ENCODE measurements around the gene PKHD1. TPM values are rescaled to one million over a fixed set of nuclear protein-coding genes. Genes with fewer than 3 reads are reported as not detected.
A peak's percentile ranks its signal among the peaks of the same experiment; 100 is the strongest.

Gene PKHD1
- total RNA-seq, 1 donor from 2014 or later: 0.32 TPM

DNA sequence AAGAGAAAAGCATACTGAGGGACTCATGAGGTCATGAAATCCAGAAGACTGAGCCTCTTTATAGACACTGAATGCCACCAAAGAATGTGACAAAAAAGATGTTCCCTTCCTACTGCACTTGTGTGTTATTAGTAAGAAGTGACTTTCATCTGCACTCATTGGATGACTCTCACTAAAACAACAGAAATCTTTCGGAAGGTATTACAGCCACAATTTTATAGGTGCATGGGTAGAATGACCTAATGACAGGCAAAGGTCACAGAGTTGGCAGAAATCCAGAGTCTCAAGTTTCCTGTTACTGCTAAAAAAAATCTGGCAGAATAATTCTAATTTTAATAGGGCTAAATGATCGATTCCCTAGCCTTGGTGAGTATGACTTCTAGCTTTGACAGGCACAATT lies 13.3 kb downstream of the PKHD1 start:
- Histone ChIP-seq H3K36me3 (no peaks in the 10 kb centered on the region), H3K27ac (no peak overlapping the region), H3K4me3 (no peak overlapping the region), H3K9me3 (no peaks in the 10 kb centered on the region), H3K27me3 (no peaks in the 10 kb centered on the region), H3K4me1 (no peaks in the 10 kb centered on the region)
- ATAC-seq (no peak), DNase-seq (no peak)
- TF ChIP-seq, protein P1, sequence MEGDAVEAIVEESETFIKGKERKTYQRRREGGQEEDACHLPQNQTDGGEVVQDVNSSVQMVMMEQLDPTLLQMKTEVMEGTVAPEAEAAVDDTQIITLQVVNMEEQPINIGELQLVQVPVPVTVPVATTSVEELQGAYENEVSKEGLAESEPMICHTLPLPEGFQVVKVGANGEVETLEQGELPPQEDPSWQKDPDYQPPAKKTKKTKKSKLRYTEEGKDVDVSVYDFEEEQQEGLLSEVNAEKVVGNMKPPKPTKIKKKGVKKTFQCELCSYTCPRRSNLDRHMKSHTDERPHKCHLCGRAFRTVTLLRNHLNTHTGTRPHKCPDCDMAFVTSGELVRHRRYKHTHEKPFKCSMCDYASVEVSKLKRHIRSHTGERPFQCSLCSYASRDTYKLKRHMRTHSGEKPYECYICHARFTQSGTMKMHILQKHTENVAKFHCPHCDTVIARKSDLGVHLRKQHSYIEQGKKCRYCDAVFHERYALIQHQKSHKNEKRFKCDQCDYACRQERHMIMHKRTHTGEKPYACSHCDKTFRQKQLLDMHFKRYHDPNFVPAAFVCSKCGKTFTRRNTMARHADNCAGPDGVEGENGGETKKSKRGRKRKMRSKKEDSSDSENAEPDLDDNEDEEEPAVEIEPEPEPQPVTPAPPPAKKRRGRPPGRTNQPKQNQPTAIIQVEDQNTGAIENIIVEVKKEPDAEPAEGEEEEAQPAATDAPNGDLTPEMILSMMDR (IDR thresholded peaks at IDR 0.05): no peak
- intact Hi-C loops (cut with DNase I): no loop called here

DNA sequence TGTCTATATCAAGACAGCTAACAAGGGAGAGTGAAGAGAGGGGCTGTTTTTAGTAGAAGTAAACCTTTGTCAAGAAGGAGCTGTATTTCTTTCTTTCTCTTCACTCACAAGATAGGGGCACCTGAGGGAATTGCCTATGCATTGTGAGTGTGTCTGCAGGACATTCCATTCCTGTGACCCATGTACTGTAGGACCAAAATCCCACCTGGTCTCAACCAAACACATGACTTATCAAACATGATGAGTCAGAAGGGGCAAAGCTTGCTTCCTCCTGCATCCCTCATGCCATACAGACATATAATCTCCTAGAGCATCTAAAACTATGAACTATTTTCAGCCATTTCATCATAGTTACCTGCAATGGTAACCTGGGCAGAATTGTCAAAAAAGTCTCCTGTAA lies 21.8 kb downstream of the PKHD1 start:
- Histone ChIP-seq H3K9me3 (no peaks in the 10 kb centered on the region), H3K4me1 (no peaks in the 10 kb centered on the region), H3K27me3 (no peaks in the 10 kb centered on the region), H3K27ac (no peak overlapping the region), H3K4me3 (no peak overlapping the region), H3K36me3 (no peaks in the 10 kb centered on the region)
- intact Hi-C loops (cut with DNase I): no loop called here
- ATAC-seq (no peak), DNase-seq (no peak)
- TF ChIP-seq, protein P1 (IDR thresholded peaks at IDR 0.05): no peak

DNA sequence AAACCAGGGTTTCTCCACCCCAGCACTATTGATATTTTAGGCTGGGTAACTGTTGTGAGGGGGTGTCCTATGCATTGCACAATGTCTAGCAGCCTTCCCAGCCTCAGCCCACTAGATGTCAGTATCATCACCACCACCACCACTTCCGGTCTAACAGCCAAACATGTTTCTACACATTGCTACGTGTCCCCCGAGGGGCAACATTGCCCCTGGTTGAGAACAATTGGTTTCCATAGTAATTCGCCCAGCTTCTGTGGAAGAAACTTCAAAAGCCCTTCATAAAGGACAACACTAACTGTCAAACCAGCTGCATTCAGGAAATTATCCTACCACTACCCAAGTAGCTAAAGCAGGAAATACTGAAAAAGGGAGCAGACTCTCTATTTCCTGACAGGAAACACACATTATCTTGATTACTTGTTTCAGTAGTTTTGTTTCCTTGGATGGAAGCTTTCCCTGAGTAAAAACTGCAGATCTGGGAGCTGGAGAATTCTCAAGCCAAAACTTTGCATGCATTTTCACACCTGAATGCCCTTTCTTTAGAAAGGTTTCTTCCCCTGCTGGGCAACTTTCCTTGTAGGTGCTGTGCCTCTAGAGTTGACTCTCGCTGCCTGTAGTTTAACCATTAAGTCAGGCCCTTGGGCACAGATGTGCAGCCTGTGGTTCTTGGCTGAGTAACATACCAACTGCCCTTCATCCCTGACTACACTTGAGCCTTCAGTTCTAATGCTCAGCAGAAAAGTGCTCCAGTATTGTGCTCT lies 23.6 kb downstream of the PKHD1 start:
- DNase-seq: no peak

DNA sequence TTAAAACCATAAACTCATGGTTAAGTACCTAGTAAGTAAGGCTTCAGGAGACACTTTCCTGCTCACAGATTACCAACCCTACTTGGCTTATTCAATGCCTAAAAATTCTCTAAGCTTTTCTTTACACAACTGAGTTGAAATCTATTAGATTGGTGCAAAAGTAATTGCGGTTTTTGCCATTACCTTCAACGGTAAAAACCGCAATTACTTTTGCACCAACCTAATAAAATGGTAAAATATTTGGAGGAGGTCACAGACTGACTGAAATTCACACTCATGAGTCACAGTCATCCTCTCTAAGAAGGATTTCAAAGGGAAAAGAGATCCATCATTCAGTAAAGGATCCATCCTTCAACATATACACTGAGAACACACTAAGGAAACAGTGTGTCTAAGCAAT lies 25.9 kb downstream of the PKHD1 start:
- H3K4me3 ChIP-seq: no peak overlapping the region
- ATAC-seq (no peak), DNase-seq (no peak)
- intact Hi-C loops (cut with DNase I): no loop called here
- no peaks in the 10 kb centered on the region for H3K9me3 ChIP-seq
- TF ChIP-seq, protein P1 (IDR thresholded peaks at IDR 0.05): no peak
- no peak overlapping the region for H3K27ac ChIP-seq
- H3K27me3 ChIP-seq: no peaks in the 10 kb centered on the region
- H3K4me1 ChIP-seq: no peaks in the 10 kb centered on the region
- no peaks in the 10 kb centered on the region for H3K36me3 ChIP-seq

More for the DNA sequence above, 23.6 kb downstream of the PKHD1 start:
- Histone ChIP-seq H3K4me3 (no peak overlapping the region), H3K36me3 (no peaks in the 10 kb centered on the region), H3K27me3 (no peaks in the 10 kb centered on the region), H3K9me3 (no peaks in the 10 kb centered on the region), H3K27ac (no peak overlapping the region), H3K4me1 (no peaks in the 10 kb centered on the region)
- intact Hi-C loops (cut with DNase I): no loop called here
- ATAC-seq: peak; percentile 90
- TF ChIP-seq, protein P1 (IDR thresholded peaks at IDR 0.05): peak; percentile 58

DNA sequence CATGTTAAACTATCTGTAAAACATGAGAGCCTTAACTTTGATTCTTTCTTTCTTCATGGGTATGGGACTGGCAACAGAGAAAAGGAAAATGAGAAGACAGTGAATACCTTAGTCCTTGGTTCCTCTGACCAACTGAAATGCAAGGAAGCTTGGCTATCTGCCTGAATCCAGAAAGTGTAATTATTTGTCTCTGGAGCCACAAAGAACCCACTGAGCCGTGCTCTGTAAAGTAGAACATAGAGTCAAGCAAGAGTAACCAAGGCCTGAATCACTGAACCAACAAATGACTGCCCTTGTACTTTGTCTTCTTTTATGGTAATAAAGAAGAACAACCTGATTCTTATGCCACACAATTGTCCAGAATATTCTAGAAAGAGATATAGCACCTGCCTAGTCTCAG lies 27.6 kb downstream of the PKHD1 start:
- intact Hi-C loops (cut with DNase I): no loop called here
- H3K27ac ChIP-seq: no peak overlapping the region
- TF ChIP-seq, protein P1 (IDR thresholded peaks at IDR 0.05): no peak
- ATAC-seq (no peak), DNase-seq (no peak)
- H3K4me3 ChIP-seq: no peak overlapping the region
- no peaks in the 10 kb centered on the region for H3K4me1 ChIP-seq
- no peaks in the 10 kb centered on the region for H3K36me3 ChIP-seq
- H3K27me3 ChIP-seq: no peaks in the 10 kb centered on the region
- H3K9me3 ChIP-seq: no peaks in the 10 kb centered on the region
